Measurements from ENCODE around the gene RPS6KA3.

- TF ChIP-seq CTCF (IDR thresholded peaks at IDR 0.05; ENCODE audit: control extremely low read depth in 1 of 3, insufficient read depth in 1 of 3, low read depth in 1 of 3, low read length in 3 of 3) (no peak), SIN3A (conservative IDR thresholded peaks at IDR 0.05 in 1 of 2, IDR thresholded peaks at IDR 0.05 in 1 of 2; ENCODE audit: low read depth in 1 of 2, low read length in 2 of 2) (no peak), RXRA (IDR thresholded peaks at IDR 0.05; ENCODE audit: insufficient read depth, low read depth, low read length) (no peak), USF2 (IDR thresholded peaks at IDR 0.05; ENCODE audit: low read length) (no peak), RFX5 (IDR thresholded peaks at IDR 0.05; ENCODE audit: borderline replicate concordance, low read depth, low read length) (no peak), YY1 (IDR thresholded peaks at IDR 0.05; ENCODE audit: low read depth, low read length) (no peak)
- TF ChIP-seq, protein P1, sequence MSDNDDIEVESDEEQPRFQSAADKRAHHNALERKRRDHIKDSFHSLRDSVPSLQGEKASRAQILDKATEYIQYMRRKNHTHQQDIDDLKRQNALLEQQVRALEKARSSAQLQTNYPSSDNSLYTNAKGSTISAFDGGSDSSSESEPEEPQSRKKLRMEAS (IDR thresholded peaks at IDR 0.05), result no peak
Measured at GRCh38 chrX:20271730-20272129, 5.0 kb upstream of the RPS6KA3 start.
